GM12878 (cell line): ENCODE results near the gene CD3E. TPM values are rescaled to one million over a fixed set of nuclear protein-coding genes. Genes with fewer than 3 reads are reported as not detected.

Source experiments
- ATAC-seq: fragments of 200-7000 bp; cut with Tn5 transposase; 3 replicates; pipeline ENCODE4 v1.9.1; 2020; ENCODE audit warnings: mild to moderate bottlenecking, moderate library complexity
- BruUV-seq: library from RNA; stranded (reverse); fragments of 400-500 nt; replicated peaks from 2 replicates; lab custom pipeline; 2021; lab: Mats Ljungman, UMichigan
- CTCF ChIA-PET: fragments of 300-600 bp; sonication (Branson Sonifier 250); formaldehyde crosslinking; extraction: SDS; loops from one replicate; lab custom pipeline; 2021; ENCODE audit warnings: inconsistent platforms; lab: Yijun Ruan, JAX
- POLR2A ChIA-PET: fragments of 350-600 bp; formaldehyde crosslinking; extraction: SDS; loops from one replicate; lab custom pipeline; 2021; ENCODE audit warnings: inconsistent platforms; lab: Charles Lee
- RAD21 ChIA-PET: fragments of 300-600 bp; sonication (Branson Sonifier 250); formaldehyde crosslinking; loops from one replicate; lab custom pipeline; 2023; ENCODE audit warnings: antibody characterized with exemption; ENCODE audit not compliant: unreplicated experiment; lab: Charles Lee
- SMC1A ChIA-PET: fragments of 300-600 bp; sonication (Branson Sonifier 250); formaldehyde crosslinking; loops from one replicate; lab custom pipeline; 2023; ENCODE audit not compliant: unreplicated experiment, uncharacterized antibody; lab: Charles Lee
- DNase-seq: peaks from one replicate; pipeline ENCODE4 v3.0.0-alpha.2; 2011; ENCODE audit warnings: low read depth, low spot score
- FAIRE-seq: peaks from 3 replicates; lab custom pipeline; 2011; peaks lifted over from hg19 to GRCh38; lab: Jason Lieb, UNC
- H2AFZ ChIP-seq: 2 replicates; pipeline ENCODE4 v1.6.0; 2011; ENCODE audit warnings: low read depth, low read length, control low read depth; ENCODE audit not compliant: control insufficient read depth
- H3K27ac ChIP-seq: 2 replicates; pipeline ENCODE4 v1.5.1; 2011; ENCODE audit warnings: control low read depth; ENCODE audit not compliant: control insufficient read depth, insufficient read depth
- H3K27me3 ChIP-seq, 2 experiments: replicated peaks in 1 of 2; 2 replicates each; pipeline versions ENCODE4 v1.6.0 to v1.6.1; 2011; ENCODE audit warnings: low read length in 1 of 2; ENCODE audit not compliant: control insufficient read depth in 2 of 2, insufficient read depth in 2 of 2
- H3K36me3 ChIP-seq, 2 experiments: 2 replicates each; pipeline ENCODE4 v1.5.1; 2011; ENCODE audit warnings: low read length in 1 of 2; ENCODE audit not compliant: control insufficient read depth in 2 of 2, insufficient read depth in 2 of 2
- H3K4me1 ChIP-seq: 2 replicates; pipeline ENCODE4 v1.6.1; 2011; ENCODE audit warnings: mild to moderate bottlenecking, low read length, moderate library complexity, mixed read lengths; ENCODE audit not compliant: control insufficient read depth, insufficient read depth
- H3K4me2 ChIP-seq: 2 replicates; pipeline ENCODE4 v1.6.0; 2011; ENCODE audit warnings: control low read depth; ENCODE audit not compliant: control insufficient read depth, insufficient read depth
- H3K4me3 ChIP-seq: fragments of 200-600 bp; sonication (generic); 2 replicates; pipeline ENCODE4 v1.5.1; 2016
- H3K79me2 ChIP-seq: 2 replicates; pipeline ENCODE4 v1.6.0; 2011; ENCODE audit warnings: low read length; ENCODE audit not compliant: control insufficient read depth, insufficient read depth
- H3K9ac ChIP-seq: 2 replicates; pipeline ENCODE4 v1.8.0; 2011; ENCODE audit warnings: low read length, control low read depth, mixed read lengths; ENCODE audit not compliant: control insufficient read depth, insufficient read depth
- H3K9me3 ChIP-seq: replicated peaks from 3 replicates; pipeline ENCODE4 v1.5.1; 2011; ENCODE audit warnings: mild to moderate bottlenecking, low read length; ENCODE audit not compliant: control insufficient read depth, insufficient read depth
- H4K20me1 ChIP-seq: 2 replicates; pipeline ENCODE4 v1.6.0; 2011; ENCODE audit not compliant: control insufficient read depth, insufficient read depth
- CUX1 ChIP-seq: IDR thresholded peaks from 2 replicates; pipeline ENCODE4 v1.6.1; 2012; ENCODE audit warnings: improper control_type of control experiment, low read depth, low read length; ENCODE audit not compliant: insufficient replicate concordance
- IRF5 ChIP-seq: fragments of 450-650 bp; IDR thresholded peaks from 2 replicates; pipeline ENCODE4 v1.6.1; 2017; ENCODE audit warnings: borderline replicate concordance
- RAD51 ChIP-seq: fragments of 450-650 bp; IDR thresholded peaks from 2 replicates; pipeline ENCODE4 v1.6.1; 2016; ENCODE audit warnings: moderate library complexity, mild to moderate bottlenecking, inconsistent platforms
- SUZ12 ChIP-seq: fragments of 200-600 bp; sonication (generic); IDR thresholded peaks from one replicate; pipeline ENCODE4 v1.6.1; 2018; ENCODE audit warnings: antibody characterized with exemption, mild to moderate bottlenecking; ENCODE audit not compliant: unreplicated experiment
- ZNF687 ChIP-seq: fragments of 450-650 bp; IDR thresholded peaks from 2 replicates; pipeline ENCODE4 v1.6.1; 2017; ENCODE audit warnings: mild to moderate bottlenecking, moderate library complexity
- WGBS: methylation state at CpG from one replicate; pipeline ENCODE4 v1.1.6; 2016; ENCODE audit warnings: low lambda C conversion rate; ENCODE audit not compliant: insufficient replicate concordance, insufficient coverage; ENCODE audit errors: missing lambda C conversion rate; 5-methylcytosine and 5-hydroxymethylcytosine counted together
- in situ Hi-C: fragments of 300-500 bp; cut with MboI; formaldehyde crosslinking; loops from 9 replicates; pipeline ENCODE4 v1.14.3; 2018; ENCODE audit warnings: mixed read lengths
- intact Hi-C: fragments of 100-400 bp; cut with micrococcal nuclease; formaldehyde crosslinking; loops from one replicate; pipeline ENCODE4 v1.14.2; 2022; ENCODE audit not compliant: unreplicated experiment
- polyA plus RNA-seq, 11 experiments: library from polyadenylated mRNA; depleted of rRNA in 4 of 11; unstranded in 6 of 11; stranded (reverse) in 5 of 11; fragments of >200 nt; fragmentation: Nextera tagmentation in 4 of 11; fragmentation: Illumina TruSeq in 1 of 11; extraction: Ambion mirVana in 4 of 11; extraction: Trizol in 1 of 11; gene quantifications; 1 replicate in 1 of 11; 2 replicates in 10 of 11; pipeline versions ENCODE4 v1.2.1 to v1.2.3, GENCODE V29; 2011 to 2016; ENCODE audit warnings: inconsistent platforms in 2 of 11, missing spikeins in 2 of 11, low read depth in 1 of 11
- total RNA-seq, 4 experiments: library from RNA; depleted of rRNA in 3 of 4; stranded (reverse); fragments of >200 nt in 3 of 4; fragmentation: Illumina TruSeq in 1 of 4; extraction: Trizol in 1 of 4; gene quantifications; 2 replicates each; pipeline versions ENCODE4 v1.2.1 to v1.2.3, GENCODE V29; 2013 to 2021
- TF ChIP-seq, protein P1 (sequence below): fragments of 450-650 bp; IDR thresholded peaks from 2 replicates; pipeline ENCODE4 v1.6.1; 2017; ENCODE audit warnings: antibody characterized with exemption, mild to moderate bottlenecking, moderate library complexity

CD3E gene
- total and polyA plus RNA-seq, 10 of the 15 experiments (the other 5 are each of a cell fraction or from before 2014, with no cell fraction given): 0.10 to 17.3 (median 3.8) TPM

DNA sequence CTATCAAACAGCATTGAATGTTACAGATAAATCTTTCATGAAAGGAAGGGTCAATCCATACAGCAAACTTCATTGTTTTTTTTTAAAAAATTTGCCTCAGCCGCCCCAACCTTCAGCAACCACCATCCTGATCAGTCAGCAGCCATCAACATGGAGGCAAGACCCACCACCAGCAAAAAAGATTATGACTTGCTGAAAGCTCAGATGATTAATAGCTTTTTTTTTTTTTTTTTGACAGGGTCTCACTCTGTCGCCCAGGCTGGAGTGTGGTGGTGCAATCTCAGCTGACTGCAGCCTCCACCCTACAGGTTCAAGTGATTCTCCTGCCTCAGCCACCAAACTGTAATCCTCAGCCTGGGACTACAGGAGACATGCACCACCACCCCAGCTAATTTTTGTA is 18.0 kb upstream of the CD3E start:
- ChIA-PET POLR2A (interaction anchor here (0.6 to 0.7 kb wide), 2 partner anchors 32 to 213 kb away, joined by 3 read pairs; no protein-coding TSS in a partner anchor), SMC1A (interaction anchor here (1.1 to 7.0 kb wide), 2 partner anchors 9 to 88 kb away, joined by 5 to 77 read pairs; no protein-coding TSS in a partner anchor), CTCF (interaction anchor here (0.8 to 1.6 kb wide), 2 partner anchors 9 to 88 kb away, joined by 3 to 5 read pairs; no protein-coding TSS in a partner anchor), RAD21 (no interaction called here)
- in situ Hi-C loops (no loop called here), intact Hi-C loops (no loop called here)
- Histone ChIP-seq H3K9ac (no peak overlapping the region), H4K20me1 (no peaks in the 10 kb centered on the region), H3K4me2 (no peak overlapping the region), H3K36me3 (no peaks in the 10 kb centered on the region), H3K4me3 (no peak overlapping the region), H3K27ac (no peak overlapping the region), H3K27me3 (no peaks in the 10 kb centered on the region; a peak in 2 of 4 replicates), H2AFZ (no peak overlapping the region), H3K79me2 (no peaks in the 10 kb centered on the region), H3K9me3 (no peaks in the 10 kb centered on the region), H3K4me1 (no peaks in the 10 kb centered on the region; the same call in 1 of the 2 replicates)
- DNase-seq (no peak), ATAC-seq (no peak), FAIRE-seq (no peak)
- 18% methylated on average over 2 of the region's 2 CpGs for WGBS
- BruUV-seq: no TSS peak
- TF ChIP-seq RAD51 (no peak), ZNF687 (no peak), IRF5 (no peak), CUX1 (no peak), SUZ12 (no peak)
- TF ChIP-seq, protein P1, sequence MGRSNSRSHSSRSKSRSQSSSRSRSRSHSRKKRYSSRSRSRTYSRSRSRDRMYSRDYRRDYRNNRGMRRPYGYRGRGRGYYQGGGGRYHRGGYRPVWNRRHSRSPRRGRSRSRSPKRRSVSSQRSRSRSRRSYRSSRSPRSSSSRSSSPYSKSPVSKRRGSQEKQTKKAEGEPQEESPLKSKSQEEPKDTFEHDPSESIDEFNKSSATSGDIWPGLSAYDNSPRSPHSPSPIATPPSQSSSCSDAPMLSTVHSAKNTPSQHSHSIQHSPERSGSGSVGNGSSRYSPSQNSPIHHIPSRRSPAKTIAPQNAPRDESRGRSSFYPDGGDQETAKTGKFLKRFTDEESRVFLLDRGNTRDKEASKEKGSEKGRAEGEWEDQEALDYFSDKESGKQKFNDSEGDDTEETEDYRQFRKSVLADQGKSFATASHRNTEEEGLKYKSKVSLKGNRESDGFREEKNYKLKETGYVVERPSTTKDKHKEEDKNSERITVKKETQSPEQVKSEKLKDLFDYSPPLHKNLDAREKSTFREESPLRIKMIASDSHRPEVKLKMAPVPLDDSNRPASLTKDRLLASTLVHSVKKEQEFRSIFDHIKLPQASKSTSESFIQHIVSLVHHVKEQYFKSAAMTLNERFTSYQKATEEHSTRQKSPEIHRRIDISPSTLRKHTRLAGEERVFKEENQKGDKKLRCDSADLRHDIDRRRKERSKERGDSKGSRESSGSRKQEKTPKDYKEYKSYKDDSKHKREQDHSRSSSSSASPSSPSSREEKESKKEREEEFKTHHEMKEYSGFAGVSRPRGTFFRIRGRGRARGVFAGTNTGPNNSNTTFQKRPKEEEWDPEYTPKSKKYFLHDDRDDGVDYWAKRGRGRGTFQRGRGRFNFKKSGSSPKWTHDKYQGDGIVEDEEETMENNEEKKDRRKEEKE: no peak
